Measurements from ENCODE around the gene ZBTB38. TPM values are rescaled to one million over a fixed set of nuclear protein-coding genes. Genes with fewer than 3 reads are reported as not detected.

ZBTB38 gene, protein sequence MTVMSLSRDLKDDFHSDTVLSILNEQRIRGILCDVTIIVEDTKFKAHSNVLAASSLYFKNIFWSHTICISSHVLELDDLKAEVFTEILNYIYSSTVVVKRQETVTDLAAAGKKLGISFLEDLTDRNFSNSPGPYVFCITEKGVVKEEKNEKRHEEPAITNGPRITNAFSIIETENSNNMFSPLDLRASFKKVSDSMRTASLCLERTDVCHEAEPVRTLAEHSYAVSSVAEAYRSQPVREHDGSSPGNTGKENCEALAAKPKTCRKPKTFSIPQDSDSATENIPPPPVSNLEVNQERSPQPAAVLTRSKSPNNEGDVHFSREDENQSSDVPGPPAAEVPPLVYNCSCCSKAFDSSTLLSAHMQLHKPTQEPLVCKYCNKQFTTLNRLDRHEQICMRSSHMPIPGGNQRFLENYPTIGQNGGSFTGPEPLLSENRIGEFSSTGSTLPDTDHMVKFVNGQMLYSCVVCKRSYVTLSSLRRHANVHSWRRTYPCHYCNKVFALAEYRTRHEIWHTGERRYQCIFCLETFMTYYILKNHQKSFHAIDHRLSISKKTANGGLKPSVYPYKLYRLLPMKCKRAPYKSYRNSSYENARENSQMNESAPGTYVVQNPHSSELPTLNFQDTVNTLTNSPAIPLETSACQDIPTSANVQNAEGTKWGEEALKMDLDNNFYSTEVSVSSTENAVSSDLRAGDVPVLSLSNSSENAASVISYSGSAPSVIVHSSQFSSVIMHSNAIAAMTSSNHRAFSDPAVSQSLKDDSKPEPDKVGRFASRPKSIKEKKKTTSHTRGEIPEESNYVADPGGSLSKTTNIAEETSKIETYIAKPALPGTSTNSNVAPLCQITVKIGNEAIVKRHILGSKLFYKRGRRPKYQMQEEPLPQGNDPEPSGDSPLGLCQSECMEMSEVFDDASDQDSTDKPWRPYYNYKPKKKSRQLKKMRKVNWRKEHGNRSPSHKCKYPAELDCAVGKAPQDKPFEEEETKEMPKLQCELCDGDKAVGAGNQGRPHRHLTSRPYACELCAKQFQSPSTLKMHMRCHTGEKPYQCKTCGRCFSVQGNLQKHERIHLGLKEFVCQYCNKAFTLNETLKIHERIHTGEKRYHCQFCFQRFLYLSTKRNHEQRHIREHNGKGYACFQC (N-terminal part only)
- 100 to 1,000 TPM; 101 to 125 TPM for total RNA-seq
- long read RNA-seq, donor 1, partial matches to known transcripts = 0 of 26 reads
- long read RNA-seq, donor 1, other reads (novel, unspliced or antisense) = 17 of 26 reads
- long read RNA-seq, donor 2, transcript ZBTB38-201 (1 exons, 3,588 nt) = major isoform, 15 of 44 reads
- long read RNA-seq, donor 2, partial matches to known transcripts = 3 of 44 reads
- long read RNA-seq, donor 2, other reads (novel, unspliced or antisense) = 19 of 44 reads

DNA sequence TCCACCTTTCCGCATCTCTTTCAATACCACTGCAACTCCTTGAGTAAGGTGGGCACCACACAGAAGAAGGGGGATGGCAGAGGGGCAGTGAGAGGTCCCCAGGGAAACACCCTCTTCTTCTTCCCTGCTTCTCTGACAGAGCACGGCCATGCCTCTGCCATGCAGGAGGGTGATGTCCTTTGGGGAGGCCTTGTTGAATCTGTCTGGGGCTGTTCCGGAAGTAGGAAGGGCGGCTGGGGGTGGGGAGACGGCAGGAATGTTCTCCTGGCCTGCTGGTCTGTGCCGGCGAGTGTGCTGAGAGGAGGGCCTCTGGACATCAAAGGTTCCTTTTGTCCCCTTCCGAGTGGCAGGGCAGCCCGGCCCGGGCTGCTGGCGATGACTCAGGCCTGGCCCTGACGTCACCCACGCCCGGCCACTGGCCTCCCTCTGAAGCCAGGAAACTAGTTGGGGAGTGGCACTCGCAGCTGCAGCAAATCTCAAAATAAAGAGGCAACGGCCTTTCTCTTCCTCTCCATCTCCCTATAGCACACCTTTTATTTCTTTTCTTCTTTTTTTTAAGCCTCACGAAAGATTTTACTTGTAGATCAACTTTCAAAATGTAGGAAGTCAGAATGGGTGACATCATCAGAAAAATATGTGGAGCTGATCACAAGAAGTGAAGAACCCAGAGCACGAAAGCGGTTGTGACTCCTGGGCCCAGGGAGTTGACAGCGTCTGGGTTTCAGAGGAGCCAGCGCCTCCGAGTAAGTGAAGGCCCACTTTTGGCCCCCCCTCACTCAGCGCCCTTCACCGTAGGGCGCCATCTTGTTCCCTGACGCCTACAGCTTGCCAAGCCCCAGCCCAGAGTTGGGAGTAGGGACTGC lies at the start of gene ZBTB38:
ZBTB38 (plus strand) TSS at position 443 of the 863 bp plus-strand sequence. CDS start 73,885 bp downstream, outside the sequence.
- intact Hi-C loops (cut with DNase I) = loop anchor here (5.0 to 10.0 kb wide), 2 partner anchors 53 to 84 kb away; no protein-coding TSS in a partner anchor
- DNase-seq (ENCODE audit: low spot score) = peak; percentile 97

DNA sequence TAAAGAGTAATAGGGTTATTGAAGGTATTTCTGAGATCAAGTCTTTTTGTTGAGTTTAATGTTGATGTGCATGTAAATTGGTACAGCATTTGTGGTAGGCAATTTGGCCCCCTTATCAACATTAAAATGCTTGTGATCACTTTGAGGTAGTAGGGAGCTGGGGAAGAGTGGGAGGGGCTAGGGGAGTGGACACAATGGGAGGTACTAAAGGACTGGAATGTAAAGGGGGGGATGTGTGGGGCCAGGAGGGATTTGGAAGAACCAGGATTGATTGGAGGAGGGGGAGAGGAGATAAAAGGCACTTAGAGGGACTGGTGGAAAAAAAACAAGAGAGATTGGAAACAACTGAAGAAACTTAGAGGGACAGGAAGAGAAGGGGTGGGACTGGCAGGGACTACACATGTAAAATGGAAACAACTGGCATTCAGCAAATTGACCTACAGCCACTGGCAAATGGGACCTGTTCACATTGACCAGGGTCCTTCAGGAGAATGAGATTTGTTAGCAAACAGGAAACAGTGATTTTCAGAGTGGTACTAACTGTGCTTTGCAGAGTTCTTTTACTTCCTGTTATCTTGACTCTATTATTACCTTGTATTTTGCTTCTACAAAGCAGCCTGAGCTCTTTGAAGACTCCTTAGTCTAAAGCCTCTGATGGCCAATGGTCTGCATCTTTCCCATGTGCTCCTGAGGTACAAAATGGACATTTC lies 47.8 kb upstream of the ZBTB38 start:
- intact Hi-C loops (cut with DNase I) = no loop called here
- DNase-seq (ENCODE audit: low spot score) = no peak

DNA sequence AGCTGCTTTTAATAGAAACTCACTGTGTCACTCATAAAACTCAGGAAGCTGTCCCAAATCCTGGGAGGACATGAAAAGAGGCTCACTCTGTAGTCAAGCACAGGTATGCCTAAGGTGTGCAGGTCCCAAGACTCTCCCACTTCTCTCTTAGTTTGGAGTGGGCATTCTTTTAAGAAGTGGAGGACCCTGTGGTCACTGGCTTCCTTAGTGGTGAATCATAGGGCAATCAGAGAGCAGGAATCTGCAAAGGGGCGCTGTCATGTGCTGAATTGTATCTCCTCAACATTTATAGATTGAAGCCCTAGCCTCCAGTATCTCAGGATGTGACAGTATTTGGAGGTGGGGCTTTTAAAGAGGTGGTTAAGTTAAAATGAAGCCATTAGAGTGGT lies 47.2 kb upstream of the ZBTB38 start:
- intact Hi-C loops (cut with DNase I) = no loop called here
- DNase-seq (ENCODE audit: low spot score) = no peak

DNA sequence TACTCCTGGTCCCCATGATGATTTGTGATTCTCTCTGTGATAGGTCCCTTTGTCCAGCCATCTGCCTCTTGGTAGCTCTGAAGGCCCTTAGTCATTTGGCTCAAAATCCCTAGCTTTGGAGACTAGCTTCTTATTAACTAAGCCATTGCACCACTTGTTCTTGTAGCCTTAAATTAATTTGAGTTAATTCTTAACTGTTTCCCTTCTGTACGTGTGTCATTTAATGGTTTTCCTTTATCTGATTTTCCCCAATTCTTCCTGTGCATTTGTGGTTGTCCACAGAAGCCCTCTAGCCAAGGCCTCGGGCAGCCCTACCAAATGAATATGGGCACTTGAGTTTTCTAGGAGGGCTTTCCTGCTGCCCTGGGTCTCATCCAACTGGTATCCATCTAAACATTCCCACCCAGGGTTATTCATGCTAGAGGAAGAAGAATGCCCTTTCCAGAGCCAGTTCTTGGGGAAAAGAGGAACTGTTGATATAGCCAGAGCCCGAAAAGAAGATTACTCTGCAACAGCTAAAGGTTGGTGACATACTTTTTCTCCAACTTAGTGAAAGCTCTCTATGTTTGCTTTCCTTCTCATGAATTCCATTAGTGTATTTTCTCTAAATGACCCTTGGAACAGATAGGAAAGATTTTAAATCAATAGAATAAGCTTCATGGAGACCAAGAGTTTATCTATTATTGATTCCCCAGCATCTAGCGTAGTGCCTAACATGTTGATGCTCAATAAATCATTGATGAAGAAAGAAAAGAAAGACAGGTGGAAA lies 44.2 kb upstream of the ZBTB38 start:
- intact Hi-C loops (cut with DNase I) = no loop called here
- DNase-seq (ENCODE audit: low spot score) = no peak

DNA sequence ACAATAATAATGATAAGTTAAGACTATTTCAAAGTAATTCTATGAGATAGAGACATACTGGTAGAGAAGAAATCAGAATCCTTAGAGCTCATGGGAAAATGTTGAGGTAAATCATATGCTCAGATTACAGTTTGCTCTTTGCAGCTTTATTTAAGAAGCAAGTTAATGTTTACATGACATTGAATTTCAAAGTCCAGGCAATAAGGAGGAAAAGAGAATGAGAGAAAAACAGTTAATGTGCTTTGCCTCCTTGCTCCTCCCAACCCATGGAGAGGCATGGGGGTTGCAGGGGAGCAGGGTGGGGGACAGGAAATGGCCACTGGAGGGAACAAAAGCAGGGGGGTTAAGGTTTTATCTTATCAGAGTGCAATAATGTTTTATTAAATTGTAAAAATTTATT lies 42.2 kb upstream of the ZBTB38 start:
- intact Hi-C loops (cut with DNase I) = no loop called here
- DNase-seq (ENCODE audit: low spot score) = no peak

DNA sequence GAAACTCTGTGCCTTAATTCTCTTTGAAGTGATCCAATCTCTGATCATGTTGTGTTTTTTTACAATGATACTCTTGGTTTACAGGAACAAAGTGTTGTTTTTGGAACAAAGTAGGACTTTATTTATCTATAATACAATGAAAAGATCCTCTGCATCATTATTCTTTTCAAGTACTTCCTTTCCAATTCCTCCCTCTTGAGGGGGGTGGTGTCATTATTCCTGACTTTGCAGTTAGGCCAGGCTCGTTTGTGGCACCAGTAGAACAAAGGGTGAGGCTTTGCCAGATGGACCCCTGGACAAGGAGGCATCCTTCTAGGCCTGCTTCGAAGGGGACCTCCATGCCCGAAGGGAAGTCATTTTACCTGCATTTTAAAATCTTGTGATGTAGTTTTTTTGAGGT lies 41.7 kb upstream of the ZBTB38 start:
- intact Hi-C loops (cut with DNase I) = no loop called here
- DNase-seq (ENCODE audit: low spot score) = no peak

GRCh38 chr3:141328286-141329166 lies 39.8 kb upstream of the ZBTB38 start:
- intact Hi-C loops (cut with DNase I) = no loop called here
- no peak for DNase-seq (ENCODE audit: low spot score)

DNA sequence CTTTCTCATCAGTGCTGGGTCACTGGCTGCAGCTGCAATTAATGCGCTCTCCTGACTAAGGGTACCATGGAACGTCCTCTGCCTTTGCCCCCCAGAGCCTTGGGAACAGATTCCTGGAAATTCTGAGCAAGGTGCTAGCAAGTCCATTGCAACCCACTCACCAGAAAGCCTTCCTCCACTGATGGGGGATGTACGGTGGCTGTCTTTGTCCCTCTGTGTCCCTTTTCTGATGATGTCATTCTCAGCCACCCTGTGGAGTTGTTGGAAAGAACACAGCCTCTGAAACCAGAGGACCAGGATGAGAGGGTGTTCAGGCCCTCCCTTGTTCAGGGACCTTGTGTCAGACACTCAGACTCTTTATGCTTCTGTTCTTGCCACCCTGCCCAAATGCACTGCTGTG lies 38.1 kb upstream of the ZBTB38 start:
- no peak for DNase-seq (ENCODE audit: low spot score)
- intact Hi-C loops (cut with DNase I) = no loop called here

GRCh38 chr3:141330718-141331376 lies 37.5 kb upstream of the ZBTB38 start:
- intact Hi-C loops (cut with DNase I) = no loop called here
- no peak for DNase-seq (ENCODE audit: low spot score)

- DNase-seq (ENCODE audit: low spot score) = peak; percentile 96
Measured at GRCh38 chr3:141331377-141332318, 36.7 kb upstream of the ZBTB38 start.

GRCh38 chr3:141332416-141332815 lies 35.9 kb upstream of the ZBTB38 start:
- intact Hi-C loops (cut with DNase I) = no loop called here
- no peak for DNase-seq (ENCODE audit: low spot score)

More at GRCh38 chr3:141331377-141332318, 36.7 kb upstream of the ZBTB38 start:
- intact Hi-C loops (cut with DNase I) = no loop called here

DNA sequence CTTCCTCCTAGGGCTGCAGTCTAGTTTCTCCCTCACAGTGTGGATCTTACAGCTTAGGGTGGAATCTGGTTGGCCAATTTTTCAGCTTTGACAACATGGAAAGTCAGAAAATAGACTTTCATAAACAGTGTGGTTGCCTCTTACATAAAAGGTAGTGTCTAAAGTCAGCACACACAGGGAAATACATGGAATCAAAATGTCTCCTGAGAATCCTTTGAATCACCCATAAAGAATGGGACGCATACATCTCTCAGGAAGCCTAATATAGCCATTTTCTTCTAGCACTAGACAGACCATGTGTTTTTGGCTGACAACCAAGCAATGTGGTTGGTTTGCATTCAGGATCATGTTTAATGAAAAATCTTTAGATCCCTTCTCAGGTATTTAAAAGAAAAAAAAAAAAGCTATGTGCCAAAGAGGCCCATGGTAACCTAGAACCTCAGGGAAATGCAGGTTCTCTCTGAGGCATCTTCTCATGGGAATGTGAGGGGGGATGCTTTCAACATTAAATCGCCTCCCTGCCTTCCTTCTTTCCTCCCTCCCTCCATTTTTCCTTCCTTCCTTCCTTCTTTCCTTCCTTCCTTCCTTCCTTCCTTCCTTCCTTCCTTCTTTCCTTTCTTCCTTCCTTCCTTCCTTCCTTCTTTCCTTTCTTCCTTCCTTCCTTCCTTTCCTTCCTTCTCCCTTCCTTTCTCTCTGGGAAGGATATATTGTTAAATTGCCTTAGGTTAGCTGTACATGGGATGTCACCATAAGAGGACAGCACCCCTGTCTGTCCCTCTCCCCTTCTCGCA lies 34.3 kb upstream of the ZBTB38 start:
- no peak for DNase-seq (ENCODE audit: low spot score)
- intact Hi-C loops (cut with DNase I) = no loop called here

GRCh38 chr3:141334627-141335250 lies 33.6 kb upstream of the ZBTB38 start:
- no peak for DNase-seq (ENCODE audit: low spot score)

More at GRCh38 chr3:141334627-141335250, 33.6 kb upstream of the ZBTB38 start:
- intact Hi-C loops (cut with DNase I) = no loop called here
